Measurements from ENCODE around the gene TRIM63. TPM values are rescaled to one million over a fixed set of nuclear protein-coding genes. Genes with fewer than 3 reads are reported as not detected.

The TRIM63 gene
- total and polyA plus RNA-seq, 2 of the 13 experiments (the other 11 are each of a cell fraction or from before 2014, with no cell fraction given) = not detected

DNA sequence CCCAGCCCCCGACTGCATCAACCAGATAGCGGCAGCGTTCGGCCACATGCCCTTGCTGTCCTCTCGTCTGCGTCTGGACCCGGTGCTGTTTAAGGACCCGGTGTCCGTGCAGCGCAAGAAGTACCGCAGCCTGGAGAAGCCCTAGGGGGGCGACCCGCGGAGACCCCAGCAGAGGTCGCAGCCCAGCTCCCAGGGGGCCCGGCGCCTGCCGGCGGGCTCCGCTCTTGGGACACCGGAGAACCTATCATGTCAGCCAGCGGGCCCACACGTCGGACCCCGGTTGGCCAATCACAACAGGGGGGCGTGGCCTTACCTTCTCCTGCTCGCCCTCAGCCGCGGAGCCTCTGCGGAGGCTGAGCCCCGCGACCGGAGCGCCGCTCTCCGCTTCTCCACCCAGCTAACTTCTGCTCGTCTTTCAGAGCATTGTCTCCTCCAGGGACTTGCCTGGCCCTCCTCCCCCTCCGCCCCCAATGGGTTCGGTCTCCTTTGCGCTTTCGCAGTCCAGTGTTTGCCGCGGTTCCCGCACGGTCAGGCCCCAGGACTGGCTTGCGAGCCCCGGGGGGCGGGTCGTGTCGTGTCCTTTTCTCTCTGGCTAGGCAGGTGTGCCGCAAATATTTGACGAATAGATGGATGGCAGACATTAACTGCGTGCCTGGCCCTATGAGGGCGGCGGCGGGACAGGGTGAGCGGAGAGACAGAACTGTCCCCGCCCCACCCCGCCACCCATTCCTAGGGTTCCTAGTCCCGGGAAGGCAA is 32.0 kb downstream of the TRIM63 start (continued):
- no peak for TF ChIP-seq NFIC (IDR thresholded peaks at IDR 0.05; ENCODE audit: low read length)
- no peak for TF ChIP-seq ZNF207 (IDR thresholded peaks at IDR 0.05; ENCODE audit: borderline replicate concordance)
- no peak for TF ChIP-seq ZNF382 (CRISPR knock-in tag; IDR thresholded peaks at IDR 0.05; ENCODE audit: borderline replicate concordance)
- no peak for TF ChIP-seq PCBP2 (optimal IDR thresholded peaks at IDR 0.05; ENCODE audit: low read depth, low read length, poor library complexity, severe bottlenecking)
- TF ChIP-seq, protein P1, sequence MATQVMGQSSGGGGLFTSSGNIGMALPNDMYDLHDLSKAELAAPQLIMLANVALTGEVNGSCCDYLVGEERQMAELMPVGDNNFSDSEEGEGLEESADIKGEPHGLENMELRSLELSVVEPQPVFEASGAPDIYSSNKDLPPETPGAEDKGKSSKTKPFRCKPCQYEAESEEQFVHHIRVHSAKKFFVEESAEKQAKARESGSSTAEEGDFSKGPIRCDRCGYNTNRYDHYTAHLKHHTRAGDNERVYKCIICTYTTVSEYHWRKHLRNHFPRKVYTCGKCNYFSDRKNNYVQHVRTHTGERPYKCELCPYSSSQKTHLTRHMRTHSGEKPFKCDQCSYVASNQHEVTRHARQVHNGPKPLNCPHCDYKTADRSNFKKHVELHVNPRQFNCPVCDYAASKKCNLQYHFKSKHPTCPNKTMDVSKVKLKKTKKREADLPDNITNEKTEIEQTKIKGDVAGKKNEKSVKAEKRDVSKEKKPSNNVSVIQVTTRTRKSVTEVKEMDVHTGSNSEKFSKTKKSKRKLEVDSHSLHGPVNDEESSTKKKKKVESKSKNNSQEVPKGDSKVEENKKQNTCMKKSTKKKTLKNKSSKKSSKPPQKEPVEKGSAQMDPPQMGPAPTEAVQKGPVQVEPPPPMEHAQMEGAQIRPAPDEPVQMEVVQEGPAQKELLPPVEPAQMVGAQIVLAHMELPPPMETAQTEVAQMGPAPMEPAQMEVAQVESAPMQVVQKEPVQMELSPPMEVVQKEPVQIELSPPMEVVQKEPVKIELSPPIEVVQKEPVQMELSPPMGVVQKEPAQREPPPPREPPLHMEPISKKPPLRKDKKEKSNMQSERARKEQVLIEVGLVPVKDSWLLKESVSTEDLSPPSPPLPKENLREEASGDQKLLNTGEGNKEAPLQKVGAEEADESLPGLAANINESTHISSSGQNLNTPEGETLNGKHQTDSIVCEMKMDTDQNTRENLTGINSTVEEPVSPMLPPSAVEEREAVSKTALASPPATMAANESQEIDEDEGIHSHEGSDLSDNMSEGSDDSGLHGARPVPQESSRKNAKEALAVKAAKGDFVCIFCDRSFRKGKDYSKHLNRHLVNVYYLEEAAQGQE (IDR thresholded peaks at IDR 0.05; ENCODE audit: borderline replicate concordance in 1 of 2, low read depth in 1 of 2, low read length in 2 of 2) = no peak
- TF ChIP-seq CREM (IDR thresholded peaks at IDR 0.05) = peak; percentile 51
- no peak for TF ChIP-seq CREM (CRISPR knock-in tag; IDR thresholded peaks at IDR 0.05)
- TF ChIP-seq RORA (CRISPR knock-in tag; IDR thresholded peaks at IDR 0.05) = no peak
- 0 out of 2 replicates have a peak, but pooled peaks have one; percentile 14 for TF ChIP-seq DMTF1 (CRISPR knock-in tag; IDR thresholded peaks at IDR 0.05)
- TF ChIP-seq, protein P2, sequence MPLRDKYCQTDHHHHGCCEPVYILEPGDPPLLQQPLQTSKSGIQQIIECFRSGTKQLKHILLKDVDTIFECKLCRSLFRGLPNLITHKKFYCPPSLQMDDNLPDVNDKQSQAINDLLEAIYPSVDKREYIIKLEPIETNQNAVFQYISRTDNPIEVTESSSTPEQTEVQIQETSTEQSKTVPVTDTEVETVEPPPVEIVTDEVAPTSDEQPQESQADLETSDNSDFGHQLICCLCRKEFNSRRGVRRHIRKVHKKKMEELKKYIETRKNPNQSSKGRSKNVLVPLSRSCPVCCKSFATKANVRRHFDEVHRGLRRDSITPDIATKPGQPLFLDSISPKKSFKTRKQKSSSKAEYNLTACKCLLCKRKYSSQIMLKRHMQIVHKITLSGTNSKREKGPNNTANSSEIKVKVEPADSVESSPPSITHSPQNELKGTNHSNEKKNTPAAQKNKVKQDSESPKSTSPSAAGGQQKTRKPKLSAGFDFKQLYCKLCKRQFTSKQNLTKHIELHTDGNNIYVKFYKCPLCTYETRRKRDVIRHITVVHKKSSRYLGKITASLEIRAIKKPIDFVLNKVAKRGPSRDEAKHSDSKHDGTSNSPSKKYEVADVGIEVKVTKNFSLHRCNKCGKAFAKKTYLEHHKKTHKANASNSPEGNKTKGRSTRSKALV (CRISPR knock-in tag; IDR thresholded peaks at IDR 0.05) = no peak
- TF ChIP-seq, protein P3, sequence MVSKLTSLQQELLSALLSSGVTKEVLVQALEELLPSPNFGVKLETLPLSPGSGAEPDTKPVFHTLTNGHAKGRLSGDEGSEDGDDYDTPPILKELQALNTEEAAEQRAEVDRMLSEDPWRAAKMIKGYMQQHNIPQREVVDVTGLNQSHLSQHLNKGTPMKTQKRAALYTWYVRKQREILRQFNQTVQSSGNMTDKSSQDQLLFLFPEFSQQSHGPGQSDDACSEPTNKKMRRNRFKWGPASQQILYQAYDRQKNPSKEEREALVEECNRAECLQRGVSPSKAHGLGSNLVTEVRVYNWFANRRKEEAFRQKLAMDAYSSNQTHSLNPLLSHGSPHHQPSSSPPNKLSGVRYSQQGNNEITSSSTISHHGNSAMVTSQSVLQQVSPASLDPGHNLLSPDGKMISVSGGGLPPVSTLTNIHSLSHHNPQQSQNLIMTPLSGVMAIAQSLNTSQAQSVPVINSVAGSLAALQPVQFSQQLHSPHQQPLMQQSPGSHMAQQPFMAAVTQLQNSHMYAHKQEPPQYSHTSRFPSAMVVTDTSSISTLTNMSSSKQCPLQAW (CRISPR knock-in tag; IDR thresholded peaks at IDR 0.05) = peak; percentile 42; the same call in 1 of the 2 replicates
- TF ChIP-seq DDIT3 (CRISPR knock-in tag; IDR thresholded peaks at IDR 0.05) = no peak
- no peak for TF ChIP-seq ZFAT (CRISPR knock-in tag; conservative IDR thresholded peaks at IDR 0.05)
- no peak for TF ChIP-seq ZNF816 (CRISPR knock-in tag; IDR thresholded peaks at IDR 0.05; ENCODE audit: borderline replicate concordance)
- TF ChIP-seq ZNF660 (CRISPR knock-in tag; IDR thresholded peaks at IDR 0.05; ENCODE audit: borderline replicate concordance, low read depth) = no peak
- no peak for TF ChIP-seq TRIM24 (CRISPR knock-in tag; IDR thresholded peaks at IDR 0.05)
- TF ChIP-seq ZNF441 (CRISPR knock-in tag; IDR thresholded peaks at IDR 0.05; ENCODE audit: borderline replicate concordance) = no peak; the same call in 1 of the 2 replicates
- TF ChIP-seq LCORL (IDR thresholded peaks at IDR 0.05) = no peak
- TF ChIP-seq LCORL (CRISPR knock-in tag; IDR thresholded peaks at IDR 0.05) = no peak
- peak; percentile 92 for TF ChIP-seq ZFX (CRISPR knock-in tag; IDR thresholded peaks at IDR 0.05; ENCODE audit: low read depth)
